ENCODE results near the gene TNRC6A.
"Not testable (repeated sequence)": the region's sequence is repeated elsewhere in the genome, so short reads cannot be mapped to it uniquely, and the experiment has no call there.

Gene TNRC6A

GRCh38 chr16:24853830-24854229 lies 124.4 kb downstream of the TNRC6A start:
- Histone ChIP-seq H3K4me3 (ENCODE audit: low read depth in 1 of 5, low read length in 5 of 5) (no peak overlapping the region), H3K4me1 (ENCODE audit: control insufficient read depth in 5 of 5, insufficient read depth in 5 of 5, low read length in 5 of 5) (peaks cover 0 to 6% (median 0%) of the 10 kb centered on the region in 5 donors), H3K9ac (ENCODE audit: low read length in 5 of 5) (no peak overlapping the region), H3K27ac (ENCODE audit: low read depth, low read length) (no peak overlapping the region), H3K36me3 (ENCODE audit: control insufficient read depth in 5 of 5, insufficient read depth in 5 of 5, low read length in 5 of 5) (no peaks in the 10 kb centered on the region), H3K9me3 (ENCODE audit: control insufficient read depth in 5 of 5, low read length in 5 of 5) (no peaks in the 10 kb centered on the region), H3K27me3 (ENCODE audit: control insufficient read depth in 5 of 5, insufficient read depth in 4 of 5, low read length in 5 of 5) (no peaks in the 10 kb centered on the region)

DNA sequence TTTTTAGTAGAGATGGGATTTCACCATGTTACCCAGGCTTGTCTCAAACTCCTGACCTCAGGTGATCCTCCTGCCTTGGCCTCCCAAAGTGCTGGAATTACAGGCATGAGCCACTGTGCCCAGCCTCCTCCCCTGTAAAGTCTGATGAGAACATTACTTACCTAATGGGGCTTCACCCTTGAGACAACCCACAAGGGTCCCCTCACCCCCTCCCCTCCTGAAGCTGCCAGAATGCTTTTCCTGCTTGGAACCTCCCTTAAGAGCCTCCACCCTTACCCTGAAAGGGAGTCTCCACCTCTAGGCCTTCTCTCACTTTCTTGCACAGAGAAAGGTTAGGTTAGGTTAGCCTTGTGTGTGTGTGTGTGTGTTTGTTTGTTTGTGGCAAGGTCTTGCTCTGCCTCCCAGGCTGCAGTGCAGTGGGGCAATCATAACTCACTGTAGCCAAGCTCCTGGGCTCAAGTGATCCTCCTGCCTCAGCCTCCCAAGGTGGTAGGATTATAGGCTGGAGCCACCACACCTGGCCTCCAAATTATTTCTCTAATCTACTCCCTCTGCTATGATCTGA lies 125.2 kb downstream of the TNRC6A start:
- no peaks in the 10 kb centered on the region for H3K27me3 ChIP-seq (ENCODE audit: control insufficient read depth in 5 of 5, insufficient read depth in 4 of 5, low read length in 5 of 5)
- no peaks in the 10 kb centered on the region for H3K9me3 ChIP-seq (ENCODE audit: control insufficient read depth in 5 of 5, low read length in 5 of 5)
- no peak overlapping the region for H3K9ac ChIP-seq (ENCODE audit: low read length in 5 of 5)
- no peak overlapping the region for H3K4me3 ChIP-seq (ENCODE audit: low read depth in 1 of 5, low read length in 5 of 5)
- no peak overlapping the region for H3K27ac ChIP-seq (ENCODE audit: low read depth, low read length)
- H3K4me1 ChIP-seq (ENCODE audit: control insufficient read depth in 5 of 5, insufficient read depth in 5 of 5, low read length in 5 of 5) = peaks cover 0 to 6% (median 0%) of the 10 kb centered on the region in 5 donors
- H3K36me3 ChIP-seq (ENCODE audit: control insufficient read depth in 5 of 5, insufficient read depth in 5 of 5, low read length in 5 of 5) = no peaks in the 10 kb centered on the region

DNA sequence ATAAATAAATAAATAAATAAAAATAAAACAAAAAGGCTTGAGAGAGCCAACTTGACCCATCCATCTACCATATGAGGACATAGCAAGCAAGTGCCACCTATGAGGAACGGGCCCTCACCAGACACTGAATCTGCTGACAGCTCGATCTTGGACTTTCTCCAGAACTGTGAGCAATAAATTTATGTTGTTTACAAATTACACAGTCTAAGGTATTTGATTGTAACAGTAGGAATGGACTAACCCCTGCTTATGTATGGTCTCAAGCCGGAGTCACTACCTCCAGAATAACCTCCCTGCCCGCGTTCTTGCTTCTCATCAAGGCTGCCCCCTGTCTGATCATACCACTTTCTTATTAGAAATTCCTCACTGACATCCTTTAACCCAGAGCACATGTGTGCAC lies 126.2 kb downstream of the TNRC6A start:
- Histone ChIP-seq H3K27me3 (ENCODE audit: control insufficient read depth in 5 of 5, insufficient read depth in 4 of 5, low read length in 5 of 5) (no peaks in the 10 kb centered on the region), H3K9ac (ENCODE audit: low read length in 5 of 5) (no peak overlapping the region), H3K4me3 (ENCODE audit: low read depth in 1 of 5, low read length in 5 of 5) (no peak overlapping the region), H3K9me3 (ENCODE audit: control insufficient read depth in 5 of 5, low read length in 5 of 5) (no peaks in the 10 kb centered on the region), H3K4me1 (ENCODE audit: control insufficient read depth in 5 of 5, insufficient read depth in 5 of 5, low read length in 5 of 5) (peaks cover 0 to 6% (median 0%) of the 10 kb centered on the region in 5 donors), H3K36me3 (ENCODE audit: control insufficient read depth in 5 of 5, insufficient read depth in 5 of 5, low read length in 5 of 5) (no peaks in the 10 kb centered on the region), H3K27ac (ENCODE audit: low read depth, low read length) (no peak overlapping the region)

- H3K27me3 ChIP-seq (ENCODE audit: control insufficient read depth in 5 of 5, insufficient read depth in 4 of 5, low read length in 5 of 5); H3K4me1 ChIP-seq (ENCODE audit: control insufficient read depth in 5 of 5, insufficient read depth in 5 of 5, low read length in 5 of 5); H3K9ac ChIP-seq (ENCODE audit: low read length in 5 of 5); H3K9me3 ChIP-seq (ENCODE audit: control insufficient read depth in 5 of 5, low read length in 5 of 5); H3K4me3 ChIP-seq (ENCODE audit: low read depth in 1 of 5, low read length in 5 of 5); H3K27ac ChIP-seq (ENCODE audit: low read depth, low read length); H3K36me3 ChIP-seq (ENCODE audit: control insufficient read depth in 5 of 5, insufficient read depth in 5 of 5, low read length in 5 of 5): not testable (repeated sequence)
Measured at GRCh38 chr16:24856871-24857270, 127.4 kb downstream of the TNRC6A start.

DNA sequence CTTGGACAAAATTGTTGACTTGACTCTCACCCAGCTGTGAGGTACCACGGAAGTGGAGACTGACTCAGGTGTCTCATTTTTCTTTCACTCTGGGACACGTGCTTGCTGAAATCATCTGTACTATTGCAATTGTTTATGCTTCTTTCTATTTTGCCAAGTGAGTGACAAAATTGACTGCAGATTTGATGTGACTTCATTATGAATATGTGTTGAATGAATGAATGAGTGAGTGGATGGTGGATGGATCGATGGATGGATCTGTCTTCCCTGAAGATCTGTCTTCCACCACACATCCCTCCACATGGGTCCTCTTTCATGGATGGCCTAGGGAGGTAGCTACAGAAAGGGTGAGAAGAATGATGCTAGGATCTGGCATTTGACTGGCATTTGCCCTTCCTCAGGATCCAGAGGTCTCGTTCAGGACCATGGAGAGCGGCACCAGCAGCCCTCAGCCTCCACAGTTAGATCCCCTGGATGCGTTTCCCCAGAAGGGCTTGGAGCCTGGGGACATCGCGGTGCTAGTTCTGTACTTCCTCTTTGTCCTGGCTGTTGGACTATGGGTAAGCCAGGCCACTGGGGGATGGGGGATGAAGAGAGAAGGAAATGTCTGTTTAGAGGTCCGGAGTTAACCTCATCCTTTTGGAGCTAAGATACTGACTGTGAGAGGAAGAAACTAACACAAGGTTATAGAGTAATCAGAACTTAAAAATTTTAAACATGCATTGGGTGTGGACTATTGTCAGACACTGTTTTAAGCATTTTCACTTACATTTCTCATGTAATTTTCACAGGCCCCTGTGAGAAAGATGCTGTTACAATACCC lies 129.0 kb downstream of the TNRC6A start:
- no peaks in the 10 kb centered on the region for H3K36me3 ChIP-seq (ENCODE audit: control insufficient read depth in 5 of 5, insufficient read depth in 5 of 5, low read length in 5 of 5)
- H3K27ac ChIP-seq (ENCODE audit: low read depth, low read length) = no peak overlapping the region
- no peak overlapping the region for H3K9ac ChIP-seq (ENCODE audit: low read length in 5 of 5)
- no peaks in the 10 kb centered on the region for H3K27me3 ChIP-seq (ENCODE audit: control insufficient read depth in 5 of 5, insufficient read depth in 4 of 5, low read length in 5 of 5)
- peaks cover 0 to 6% (median 0%) of the 10 kb centered on the region in 5 donors for H3K4me1 ChIP-seq (ENCODE audit: control insufficient read depth in 5 of 5, insufficient read depth in 5 of 5, low read length in 5 of 5)
- no peak overlapping the region for H3K4me3 ChIP-seq (ENCODE audit: low read depth in 1 of 5, low read length in 5 of 5)
- no peaks in the 10 kb centered on the region for H3K9me3 ChIP-seq (ENCODE audit: control insufficient read depth in 5 of 5, low read length in 5 of 5)

- Histone ChIP-seq H3K9me3 (ENCODE audit: control insufficient read depth in 5 of 5, low read length in 5 of 5) (peaks cover 0 to 8% (median 2%) of the 10 kb centered on the region in 5 donors), H3K36me3 (ENCODE audit: control insufficient read depth in 5 of 5, insufficient read depth in 5 of 5, low read length in 5 of 5) (no peaks in the 10 kb centered on the region), H3K27me3 (ENCODE audit: control insufficient read depth in 5 of 5, insufficient read depth in 4 of 5, low read length in 5 of 5) (no peaks in the 10 kb centered on the region), H3K27ac (ENCODE audit: low read depth, low read length) (no peak overlapping the region), H3K4me1 (ENCODE audit: control insufficient read depth in 5 of 5, insufficient read depth in 5 of 5, low read length in 5 of 5) (no peaks in the 10 kb centered on the region), H3K9ac (ENCODE audit: low read length in 5 of 5) (no peak overlapping the region), H3K4me3 (ENCODE audit: low read depth in 1 of 5, low read length in 5 of 5) (no peak overlapping the region)
Measured at GRCh38 chr16:24861461-24861860, 132.0 kb downstream of the TNRC6A start.

DNA sequence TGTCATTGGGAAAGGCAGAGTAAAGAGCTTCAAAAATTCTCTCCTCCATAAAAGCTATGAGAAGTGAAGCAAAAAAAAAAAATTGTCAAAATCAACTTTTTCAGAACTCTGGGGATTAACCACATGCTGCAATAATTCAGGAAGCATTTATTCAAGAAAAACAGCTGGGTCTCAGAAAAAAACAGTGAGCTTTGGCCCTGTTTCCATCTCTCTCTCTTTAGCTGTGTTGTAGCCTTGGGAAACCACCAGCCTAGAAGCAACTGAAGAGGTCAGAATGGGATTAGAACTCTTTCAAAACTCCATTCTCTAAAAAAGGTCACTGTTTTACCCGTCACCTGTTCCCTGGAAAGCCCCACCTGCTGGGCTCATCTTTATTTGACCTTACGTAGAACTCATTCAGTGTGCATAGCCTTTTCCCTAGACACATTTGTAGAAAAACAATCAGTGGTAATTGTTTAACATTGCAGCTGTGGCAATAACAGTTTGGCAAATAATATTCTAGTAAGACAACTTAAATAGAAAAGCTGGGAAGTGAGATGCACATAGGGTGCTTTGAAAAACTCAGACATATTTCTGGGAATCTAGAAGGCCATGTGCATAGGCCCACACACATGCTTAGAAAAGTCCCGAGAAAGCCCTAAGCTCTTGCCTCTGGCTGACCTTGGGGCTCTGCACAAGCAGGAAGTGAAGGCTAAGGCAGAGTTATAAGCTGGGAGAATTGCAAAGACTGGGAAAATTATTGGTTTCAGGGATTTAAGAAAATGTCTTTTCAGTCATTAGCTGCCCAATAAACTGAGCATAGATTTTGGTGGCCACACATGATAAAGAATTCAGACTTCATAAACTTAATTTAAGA lies 134.4 kb downstream of the TNRC6A start:
- H3K9ac ChIP-seq (ENCODE audit: low read length in 5 of 5) = no peak overlapping the region
- H3K4me3 ChIP-seq (ENCODE audit: low read depth in 1 of 5, low read length in 5 of 5) = no peak overlapping the region
- H3K27ac ChIP-seq (ENCODE audit: low read depth, low read length) = no peak overlapping the region
- H3K36me3 ChIP-seq (ENCODE audit: control insufficient read depth in 5 of 5, insufficient read depth in 5 of 5, low read length in 5 of 5) = no peaks in the 10 kb centered on the region
- H3K9me3 ChIP-seq (ENCODE audit: control insufficient read depth in 5 of 5, low read length in 5 of 5) = peaks cover 0 to 8% (median 2%) of the 10 kb centered on the region in 5 donors
- H3K4me1 ChIP-seq (ENCODE audit: control insufficient read depth in 5 of 5, insufficient read depth in 5 of 5, low read length in 5 of 5) = no peaks in the 10 kb centered on the region
- no peaks in the 10 kb centered on the region for H3K27me3 ChIP-seq (ENCODE audit: control insufficient read depth in 5 of 5, insufficient read depth in 4 of 5, low read length in 5 of 5)

GRCh38 chr16:24869033-24869432 lies 139.6 kb downstream of the TNRC6A start:
- Histone ChIP-seq H3K4me3 (ENCODE audit: low read depth in 1 of 5, low read length in 5 of 5) (no peak overlapping the region), H3K4me1 (ENCODE audit: control insufficient read depth in 5 of 5, insufficient read depth in 5 of 5, low read length in 5 of 5) (no peaks in the 10 kb centered on the region), H3K9ac (ENCODE audit: low read length in 5 of 5) (no peak overlapping the region), H3K9me3 (ENCODE audit: control insufficient read depth in 5 of 5, low read length in 5 of 5) (peaks cover 0 to 6% (median 1%) of the 10 kb centered on the region in 5 donors), H3K27ac (ENCODE audit: low read depth, low read length) (no peak overlapping the region), H3K27me3 (ENCODE audit: control insufficient read depth in 5 of 5, insufficient read depth in 4 of 5, low read length in 5 of 5) (no peaks in the 10 kb centered on the region), H3K36me3 (ENCODE audit: control insufficient read depth in 5 of 5, insufficient read depth in 5 of 5, low read length in 5 of 5) (no peaks in the 10 kb centered on the region)

- Histone ChIP-seq H3K27ac (ENCODE audit: low read depth, low read length) (no peak overlapping the region), H3K9me3 (ENCODE audit: control insufficient read depth in 5 of 5, low read length in 5 of 5) (no peaks in the 10 kb centered on the region), H3K9ac (ENCODE audit: low read length in 5 of 5) (no peak overlapping the region), H3K27me3 (ENCODE audit: control insufficient read depth in 5 of 5, insufficient read depth in 4 of 5, low read length in 5 of 5) (no peaks in the 10 kb centered on the region), H3K4me3 (ENCODE audit: low read depth in 1 of 5, low read length in 5 of 5) (no peak overlapping the region), H3K4me1 (ENCODE audit: control insufficient read depth in 5 of 5, insufficient read depth in 5 of 5, low read length in 5 of 5) (no peaks in the 10 kb centered on the region), H3K36me3 (ENCODE audit: control insufficient read depth in 5 of 5, insufficient read depth in 5 of 5, low read length in 5 of 5) (no peaks in the 10 kb centered on the region)
Measured at GRCh38 chr16:24871891-24872290, 142.4 kb downstream of the TNRC6A start.

GRCh38 chr16:24873028-24873427 lies 143.6 kb downstream of the TNRC6A start:
- Histone ChIP-seq H3K9me3 (ENCODE audit: control insufficient read depth in 5 of 5, low read length in 5 of 5) (no peaks in the 10 kb centered on the region), H3K4me3 (ENCODE audit: low read depth in 1 of 5, low read length in 5 of 5) (no peak overlapping the region), H3K27me3 (ENCODE audit: control insufficient read depth in 5 of 5, insufficient read depth in 4 of 5, low read length in 5 of 5) (no peaks in the 10 kb centered on the region), H3K27ac (ENCODE audit: low read depth, low read length) (no peak overlapping the region), H3K36me3 (ENCODE audit: control insufficient read depth in 5 of 5, insufficient read depth in 5 of 5, low read length in 5 of 5) (no peaks in the 10 kb centered on the region), H3K4me1 (ENCODE audit: control insufficient read depth in 5 of 5, insufficient read depth in 5 of 5, low read length in 5 of 5) (no peaks in the 10 kb centered on the region), H3K9ac (ENCODE audit: low read length in 5 of 5) (no peak overlapping the region)

Data from subcutaneous abdominal adipose tissue (tissue), 5 donors.